Stimulated activated CD8-positive, alpha-beta memory T cell treated with anti-CD3 and anti-CD28 coated beads, Interleukin-7, amount 100 ng/mL, for 24 hours (primary cell): Measurements from ENCODE around the gene ZNF581.
A peak's percentile ranks its signal among the peaks of the same experiment; 100 is the strongest.

ENCODE experiments used
- DNase-seq: peaks from one replicate; pipeline ENCODE4 v3.0.0-alpha.2; 2020; ENCODE audit warnings: low read depth

Gene ZNF581, protein sequence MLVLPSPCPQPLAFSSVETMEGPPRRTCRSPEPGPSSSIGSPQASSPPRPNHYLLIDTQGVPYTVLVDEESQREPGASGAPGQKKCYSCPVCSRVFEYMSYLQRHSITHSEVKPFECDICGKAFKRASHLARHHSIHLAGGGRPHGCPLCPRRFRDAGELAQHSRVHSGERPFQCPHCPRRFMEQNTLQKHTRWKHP

DNA sequence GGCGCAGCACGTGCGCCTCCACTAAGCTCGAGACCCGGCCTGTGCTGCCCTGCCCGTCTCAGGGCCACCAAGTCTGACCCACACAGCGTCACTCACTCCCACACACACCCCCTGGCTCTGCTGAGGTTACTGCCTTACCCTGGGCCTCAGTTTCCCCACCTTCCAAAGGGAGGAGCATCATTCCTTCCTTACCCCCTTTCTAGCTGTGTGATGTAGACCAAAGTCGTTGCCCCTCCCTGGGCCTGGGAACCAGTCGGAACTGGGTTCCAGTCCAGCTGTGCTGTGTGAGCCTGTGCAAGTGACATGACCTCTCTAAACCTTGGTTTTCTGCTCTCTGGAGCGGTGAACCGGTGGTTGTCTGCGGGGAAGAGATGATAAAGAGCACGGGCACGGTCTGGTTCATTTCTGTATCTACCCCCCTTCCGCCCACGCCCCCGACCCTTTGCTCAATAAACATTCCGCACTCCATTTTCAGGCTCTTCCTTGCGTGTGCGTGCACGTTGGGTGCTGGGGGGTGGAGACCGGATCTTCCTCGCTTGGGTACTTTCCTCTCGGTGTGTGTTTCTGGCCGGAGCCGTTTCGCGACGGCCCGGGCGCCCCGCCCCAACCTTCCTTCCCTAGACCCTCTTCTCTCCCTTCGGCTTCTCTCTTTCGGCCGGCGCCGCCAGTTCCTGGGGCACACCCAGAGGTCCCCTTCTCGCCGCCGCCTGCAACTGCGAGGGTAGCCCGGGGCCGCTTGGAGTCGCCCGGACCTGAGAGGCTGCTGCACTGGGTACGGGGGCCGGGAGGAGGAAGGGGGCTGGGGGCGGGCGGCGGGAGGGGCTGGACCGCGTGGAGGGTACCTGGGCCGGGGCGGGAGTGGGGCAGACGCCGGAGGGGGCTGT, at the start of gene ZNF581:
TSS of gene ZNF581 (plus strand) at position 647 of the 884 bp plus-strand sequence. CDS start 923 bp downstream, outside the sequence.
- DNase-seq = peak; percentile 71

DNA sequence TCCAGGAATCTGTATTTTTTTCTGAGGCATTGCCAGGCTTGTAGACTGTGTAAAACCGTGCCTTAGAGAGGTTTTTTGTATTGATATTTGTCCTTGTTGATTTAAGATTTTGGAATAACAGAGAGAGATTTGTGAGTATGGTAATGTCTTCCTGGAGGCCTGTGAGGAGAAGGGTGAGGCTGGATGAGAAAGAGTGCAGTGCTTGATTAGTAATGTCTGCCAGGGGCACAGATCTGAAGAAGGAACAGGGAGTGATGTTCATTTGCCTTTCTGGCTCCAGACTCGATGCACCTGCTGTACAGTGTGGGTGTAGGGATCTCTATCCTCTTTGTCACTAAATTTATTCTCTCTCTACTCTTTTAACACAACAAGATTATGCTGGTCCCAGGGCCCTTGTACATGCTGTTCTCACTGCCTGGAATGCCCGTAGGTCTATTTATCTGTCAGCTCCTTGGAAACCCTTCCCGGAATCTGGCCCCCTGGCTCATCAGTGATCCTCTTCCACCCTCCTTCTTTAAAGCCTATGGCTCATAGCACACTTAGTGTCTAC, 48.4 kb upstream of the ZNF581 start:
- no peak for DNase-seq

DNA sequence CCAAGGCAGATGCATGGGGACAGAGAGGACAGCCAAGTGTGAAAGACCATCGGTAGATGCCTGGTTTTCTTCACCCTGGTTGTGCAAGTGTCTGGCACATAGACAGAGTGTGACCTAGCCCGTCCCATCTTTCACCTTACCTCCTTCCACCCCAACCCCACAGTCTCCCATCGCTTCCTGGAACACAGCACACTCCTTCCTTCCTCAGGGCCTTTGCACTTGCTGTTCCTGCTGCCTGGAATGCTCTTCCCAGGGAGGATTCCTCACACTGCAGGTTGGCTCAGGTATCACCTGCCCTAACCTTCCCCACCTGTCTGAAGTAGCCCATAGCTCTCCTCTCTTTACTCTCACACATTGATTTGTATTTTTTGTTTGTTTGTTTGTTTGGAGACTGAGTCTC, 47.1 kb upstream of the ZNF581 start:
- DNase-seq = no peak

DNA sequence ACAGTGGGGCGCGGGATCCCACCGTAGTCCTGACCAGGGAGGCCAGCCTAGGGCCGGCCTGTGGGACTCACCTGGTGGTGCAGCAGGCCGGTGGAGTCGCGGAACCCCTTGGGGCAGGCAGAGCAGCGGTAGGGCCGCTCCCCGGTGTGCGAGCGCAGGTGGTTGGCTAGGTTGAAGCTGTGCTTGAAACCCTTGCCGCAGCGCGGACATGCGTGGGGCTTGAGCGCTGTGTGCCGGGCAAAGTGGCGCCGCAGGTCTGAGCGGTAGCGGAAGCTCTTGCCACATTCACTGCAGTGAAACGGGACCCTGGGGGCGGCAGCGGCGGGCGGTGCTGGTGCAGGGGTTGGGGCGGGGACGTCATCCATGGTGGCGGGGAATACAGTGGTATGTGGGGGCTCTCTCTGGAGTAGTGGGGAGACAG, 45.9 kb upstream of the ZNF581 start:
- DNase-seq = no peak

DNA sequence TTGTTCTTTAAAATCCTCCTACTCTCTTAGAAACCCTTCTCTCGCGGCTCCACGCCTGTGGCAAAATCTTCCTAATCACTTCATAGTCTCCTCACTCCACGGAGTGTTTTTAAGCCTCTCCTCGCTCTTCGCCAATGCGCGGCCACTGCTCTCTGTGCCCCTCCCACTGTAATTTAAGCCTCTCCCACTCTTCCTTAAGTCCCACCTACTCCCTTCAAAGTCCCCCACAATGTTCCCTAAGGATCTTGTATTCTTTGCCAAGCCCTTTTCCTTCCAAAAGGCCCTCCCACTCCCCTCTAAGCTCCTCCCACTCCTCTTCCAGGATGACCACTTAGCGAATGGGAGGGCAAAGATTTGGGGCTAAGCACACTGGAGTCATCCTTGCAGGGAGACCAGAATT, 45.4 kb upstream of the ZNF581 start:
- DNase-seq = no peak

DNA sequence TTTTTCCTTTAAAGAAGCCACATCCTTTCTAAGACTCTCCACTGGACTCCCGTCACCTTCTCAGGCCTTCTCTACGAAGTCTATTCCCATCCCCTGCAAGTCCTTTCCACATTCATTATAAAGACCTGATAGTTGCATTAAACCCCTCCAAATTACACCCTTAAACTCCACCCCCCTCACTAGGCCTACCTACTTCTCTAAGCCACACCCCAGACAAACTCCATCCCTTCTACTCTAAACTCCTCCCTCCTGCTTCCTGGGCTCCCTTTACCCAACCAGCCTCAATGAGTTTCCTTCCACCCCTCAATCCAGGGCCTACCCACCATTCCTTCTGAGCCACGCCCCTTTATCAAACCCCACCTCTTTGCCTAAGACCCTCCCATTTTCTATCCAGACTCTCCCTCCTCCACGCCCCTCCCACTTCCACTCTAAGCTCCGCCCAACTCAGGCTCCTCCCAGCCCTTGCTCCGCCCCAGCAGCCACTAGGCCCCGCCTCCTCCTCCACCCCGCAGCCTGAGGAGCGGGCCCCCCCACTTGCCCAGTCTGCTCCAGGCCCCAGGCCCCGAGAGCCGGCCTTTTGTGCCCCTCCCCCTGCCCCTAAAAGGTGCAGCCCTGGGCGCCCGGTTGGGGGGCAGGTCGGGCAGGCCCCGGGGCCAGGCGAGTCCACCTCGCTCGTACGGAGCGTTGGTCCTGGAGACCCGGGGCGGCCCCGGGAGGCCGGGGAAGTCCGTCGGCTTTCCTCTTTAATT, 44.6 kb upstream of the ZNF581 start:
- DNase-seq = peak; percentile 89

DNA sequence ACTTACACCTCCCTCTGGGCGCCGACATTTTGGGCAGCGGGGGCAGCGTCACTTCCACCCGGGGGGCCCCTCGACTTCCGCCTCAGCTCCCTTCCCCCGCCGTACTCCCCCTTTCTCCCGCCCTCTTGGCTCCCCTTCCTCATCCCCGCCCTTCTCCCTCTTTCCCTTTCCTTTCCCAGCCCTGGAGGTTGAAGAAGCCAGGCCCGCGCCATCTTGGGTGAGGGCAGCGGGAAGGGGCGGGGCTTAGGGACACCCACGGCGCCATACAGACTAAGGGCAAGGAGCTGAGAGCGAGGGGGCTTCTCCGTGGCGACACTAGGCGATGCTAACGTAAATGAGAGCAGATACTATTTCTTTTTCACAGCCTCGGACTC, 44.0 kb upstream of the ZNF581 start, which contains the start of gene FIZ1:
TSS of gene FIZ1 (minus strand) at position 50 of the 374 bp plus-strand sequence. CDS start 1,652 bp downstream, outside the sequence.
- DNase-seq = peak; percentile 92

DNA sequence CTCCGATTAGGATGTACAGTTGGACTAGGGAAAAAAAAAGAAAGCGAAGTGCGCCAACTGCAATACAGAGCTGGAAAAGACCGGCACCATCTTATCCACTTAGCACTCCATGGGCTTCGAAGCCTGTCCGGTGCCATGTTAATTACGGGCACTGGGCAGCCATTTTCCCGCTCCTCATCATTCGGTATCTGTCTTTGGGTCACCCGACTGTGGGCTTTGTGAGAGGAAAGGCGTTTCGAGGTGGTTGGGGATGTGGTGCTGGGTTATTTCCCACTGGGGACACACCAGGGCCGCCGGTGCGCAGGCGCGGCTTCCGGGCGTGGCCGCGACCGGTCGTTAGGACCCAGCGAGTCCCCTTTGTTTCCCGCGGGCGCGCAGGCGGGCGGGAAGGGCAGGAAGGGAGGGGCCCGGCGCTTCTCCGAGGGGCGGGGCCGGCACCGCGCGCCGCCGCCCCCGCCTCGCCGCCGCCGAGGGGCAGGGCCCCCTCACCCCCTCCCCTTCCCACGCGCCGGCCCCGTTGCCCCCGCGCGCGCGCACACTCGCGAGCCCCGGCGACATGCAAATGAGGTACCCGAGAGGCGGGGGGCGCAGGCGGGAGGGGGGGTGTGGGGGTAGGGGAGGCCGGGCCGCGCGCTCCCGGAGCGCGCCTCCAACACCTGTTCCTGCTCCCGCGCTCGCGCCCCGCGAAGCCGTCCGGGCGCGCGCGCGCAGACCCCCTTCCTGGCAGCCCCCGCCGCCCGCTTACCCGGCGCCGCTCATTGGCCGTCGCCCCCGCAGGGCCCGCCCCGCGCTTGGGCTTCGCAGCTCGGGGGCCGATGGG, 43.4 kb upstream of the ZNF581 start, which contains the start of gene ZNF524:
TSS of gene ZNF524 (plus strand) at position 447 of the 820 bp plus-strand sequence. CDS start 1,825 bp downstream, outside the sequence.
- DNase-seq = peak; percentile 68

DNA sequence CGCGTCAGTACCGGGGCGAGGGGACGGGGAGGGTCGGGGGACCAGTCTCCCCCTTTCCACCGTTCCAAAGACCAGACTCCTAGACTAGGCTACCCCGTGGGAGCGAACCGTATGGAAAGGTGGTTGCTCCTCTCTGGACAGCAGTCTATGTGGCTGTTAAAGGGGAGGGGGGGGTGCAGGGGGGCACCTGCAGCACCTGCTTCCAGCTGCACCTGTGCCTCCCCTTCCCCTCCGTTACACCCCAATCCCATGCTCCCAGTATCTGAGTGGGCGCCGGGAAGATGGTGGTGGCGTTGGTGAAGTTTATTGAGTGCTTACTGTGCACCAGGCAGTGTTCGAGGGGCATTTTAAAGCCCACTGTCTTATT, 42.8 kb upstream of the ZNF581 start:
- no peak for DNase-seq

DNA sequence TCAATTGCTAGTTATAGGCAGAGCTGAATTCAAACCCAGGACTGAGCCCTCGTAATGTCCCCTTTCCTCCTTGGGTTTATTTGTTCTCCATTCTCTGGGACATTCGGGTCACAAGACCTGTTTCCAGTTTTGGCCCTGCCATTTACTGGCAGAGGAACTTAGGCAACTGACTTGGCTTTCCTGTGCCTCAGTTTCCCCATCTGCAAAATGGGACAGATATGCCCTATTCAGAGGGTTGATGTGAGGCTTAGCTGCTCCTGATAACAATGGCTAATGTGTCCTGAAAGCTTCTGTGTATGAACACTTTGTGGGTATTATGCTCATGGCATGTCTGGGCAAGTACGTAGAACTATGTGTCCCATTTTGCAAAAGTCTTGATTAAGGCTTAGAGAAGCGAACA, 42.4 kb upstream of the ZNF581 start:
- DNase-seq = no peak

DNA sequence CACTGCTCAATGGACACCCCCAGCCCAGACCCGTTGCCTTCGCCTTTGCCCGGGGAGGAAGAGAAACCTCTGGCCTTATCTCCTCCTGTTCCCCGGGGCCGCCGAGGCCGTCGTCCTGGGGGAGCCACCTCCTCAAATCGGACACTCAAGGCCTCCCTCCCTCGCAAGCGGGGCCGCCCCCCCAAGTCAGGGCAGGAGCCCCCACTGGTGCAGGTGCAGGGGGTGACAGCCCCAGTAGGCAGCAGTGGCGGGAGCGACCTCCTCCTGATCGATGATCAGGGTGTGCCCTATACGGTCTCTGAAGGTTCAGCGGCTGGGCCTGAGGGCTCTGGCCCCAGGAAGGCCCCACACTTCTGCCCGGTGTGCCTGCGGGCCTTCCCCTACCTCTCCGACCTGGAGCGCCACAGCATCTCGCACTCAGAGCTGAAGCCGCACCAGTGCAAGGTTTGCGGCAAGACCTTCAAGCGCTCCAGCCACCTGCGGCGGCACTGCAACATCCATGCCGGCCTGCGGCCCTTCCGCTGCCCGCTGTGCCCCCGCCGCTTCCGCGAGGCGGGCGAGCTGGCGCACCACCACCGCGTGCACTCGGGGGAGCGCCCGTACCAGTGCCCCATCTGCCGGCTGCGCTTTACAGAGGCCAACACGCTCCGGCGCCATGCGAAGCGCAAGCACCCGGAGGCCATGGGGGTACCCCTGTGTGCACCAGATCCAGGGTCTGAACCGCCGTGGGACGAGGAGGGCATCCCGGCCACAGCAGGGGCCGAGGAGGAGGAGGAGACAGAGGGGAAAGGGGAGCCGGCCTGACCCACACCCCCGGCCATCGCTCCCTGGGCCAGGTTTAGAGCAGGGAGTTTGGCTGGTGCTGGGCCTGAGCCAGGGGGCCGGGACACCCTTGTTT, 41.1 kb upstream of the ZNF581 start:
- no peak for DNase-seq

DNA sequence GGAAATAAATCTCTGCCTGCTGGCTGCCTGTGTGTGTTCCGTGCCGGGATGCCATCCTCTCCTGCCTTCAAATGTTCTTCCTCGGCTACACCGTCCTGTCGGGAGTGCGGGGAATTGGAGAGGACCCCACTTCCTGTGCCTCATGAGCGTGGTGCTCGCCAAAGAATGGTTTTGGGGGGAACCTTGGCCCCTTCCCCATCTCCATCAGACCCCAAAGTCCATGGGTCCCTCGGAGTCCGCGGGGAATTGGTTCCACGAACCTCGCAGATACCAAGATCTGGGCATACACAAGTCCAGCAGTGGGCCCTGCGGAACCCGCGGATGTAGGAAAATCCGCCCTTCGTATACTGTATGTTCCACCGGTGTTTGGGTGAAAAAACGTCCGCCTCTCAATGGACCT, 40.3 kb upstream of the ZNF581 start:
- no peak for DNase-seq

DNA sequence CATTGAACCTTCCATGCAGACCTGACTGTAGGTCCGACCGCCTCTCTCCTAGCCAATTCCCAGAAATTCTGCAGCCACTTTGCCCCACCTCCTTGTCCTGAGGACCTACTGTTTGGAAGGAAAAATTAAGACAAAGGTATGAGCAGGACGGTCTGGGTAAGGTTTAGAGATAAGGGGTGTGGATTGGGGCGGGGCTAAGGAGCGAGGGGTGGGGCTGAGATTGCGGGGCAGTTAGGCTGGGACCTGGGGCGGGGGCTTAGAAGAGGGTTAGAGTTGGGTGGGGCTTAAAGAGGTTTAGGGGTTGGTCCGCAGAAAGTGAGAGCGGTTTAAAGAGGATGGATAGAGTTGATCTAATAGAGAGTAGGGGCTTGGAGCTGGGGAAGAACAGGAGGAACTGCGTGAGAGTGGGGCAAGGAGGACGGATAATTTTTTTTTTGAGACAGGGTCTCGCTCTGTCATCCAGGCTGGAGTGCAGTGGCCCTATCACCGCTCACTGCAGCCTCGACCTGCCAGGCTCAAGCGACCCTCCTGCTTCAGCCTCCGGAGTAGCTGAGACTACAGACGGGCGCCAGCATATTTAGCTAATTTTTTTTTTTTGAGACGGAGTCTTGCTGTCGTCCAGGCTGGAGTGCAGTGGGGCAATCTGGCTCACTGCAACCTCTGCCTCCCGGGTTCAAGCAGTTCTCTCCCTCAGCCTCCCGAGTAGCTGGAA, 39.7 kb upstream of the ZNF581 start:
- DNase-seq = no peak

DNA sequence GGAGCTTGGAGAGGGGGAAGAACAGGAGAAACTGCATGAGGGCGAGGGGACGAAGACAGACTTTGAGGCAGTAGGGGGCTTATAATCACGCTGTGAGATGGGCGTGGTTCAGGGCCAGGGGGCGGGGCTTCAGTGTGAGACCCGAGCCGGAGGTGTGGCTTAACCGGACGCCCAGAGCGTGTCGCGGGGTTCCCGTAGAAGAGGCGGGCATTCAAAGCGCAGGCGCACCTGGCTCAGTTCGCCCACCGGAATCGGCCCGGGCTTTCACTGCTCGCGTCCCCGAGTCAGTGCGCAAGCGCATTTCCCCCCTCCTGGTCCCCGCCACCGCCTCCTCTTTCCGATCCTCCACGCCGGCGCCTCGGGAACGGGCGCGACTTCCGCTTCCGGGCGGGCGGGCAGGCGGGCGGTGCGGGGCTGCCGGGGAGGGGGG, 38.2 kb upstream of the ZNF581 start:
- DNase-seq = peak; percentile 98

DNA sequence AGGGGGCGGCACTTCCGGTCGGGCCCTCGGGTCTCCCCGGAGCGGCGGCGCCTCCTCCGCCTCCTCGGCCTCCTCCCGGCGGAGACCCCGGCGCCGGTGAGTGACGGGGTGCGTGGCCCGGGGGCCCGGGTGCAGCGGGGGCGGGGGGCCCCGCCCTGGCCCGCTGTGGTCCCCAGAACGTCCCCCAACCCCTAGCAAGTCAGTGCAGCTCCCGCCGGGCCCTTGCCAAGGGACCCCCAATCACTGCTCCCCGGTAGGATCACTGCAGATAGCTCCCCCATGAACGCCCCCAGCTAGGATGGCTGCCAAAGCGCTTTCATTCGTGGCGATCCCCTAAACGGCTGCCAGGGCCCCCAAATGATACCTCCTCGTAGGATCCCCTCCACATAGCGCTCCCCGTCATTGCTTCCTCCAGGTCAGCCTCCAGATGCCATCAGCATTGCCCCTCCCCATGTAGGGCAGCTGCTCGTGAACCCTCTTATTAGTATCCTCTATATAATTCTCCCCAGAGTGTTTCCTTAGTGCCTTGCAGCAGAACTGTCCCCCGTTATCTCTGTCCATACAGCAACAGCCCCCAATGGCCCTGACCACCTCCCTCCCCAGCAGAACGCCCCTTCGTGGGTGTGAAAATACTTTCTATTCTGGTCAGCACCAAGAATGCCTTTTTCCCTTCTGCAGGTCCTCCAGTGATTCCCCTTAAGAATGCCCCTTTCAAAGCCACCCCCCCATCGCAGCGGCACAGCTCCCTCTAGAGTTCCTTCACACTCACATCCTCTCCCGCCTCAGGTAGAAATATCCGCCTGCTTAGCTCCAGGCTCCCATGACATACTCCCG, 37.6 kb upstream of the ZNF581 start, which contains the start of gene ZNF865:
TSS of gene ZNF865 (plus strand) at position 11 of the 834 bp plus-strand sequence. CDS start 7,972 bp downstream, outside the sequence.
- DNase-seq = no peak

DNA sequence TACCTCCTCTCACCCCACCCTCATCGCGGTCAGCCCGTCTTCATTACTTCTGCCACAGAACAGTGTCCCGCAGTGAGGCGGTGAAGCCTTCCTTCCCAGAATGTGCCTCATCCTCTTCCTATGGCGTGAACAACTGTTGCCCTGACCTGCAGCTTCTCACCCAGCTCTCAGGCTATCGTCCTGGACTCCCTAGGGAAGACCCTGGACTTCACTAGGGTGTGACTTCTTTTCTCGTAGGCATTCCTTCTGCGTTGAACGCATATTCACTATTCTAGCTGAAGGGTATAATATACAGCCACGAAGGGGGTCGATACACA, 37.0 kb upstream of the ZNF581 start:
- no peak for DNase-seq

DNA sequence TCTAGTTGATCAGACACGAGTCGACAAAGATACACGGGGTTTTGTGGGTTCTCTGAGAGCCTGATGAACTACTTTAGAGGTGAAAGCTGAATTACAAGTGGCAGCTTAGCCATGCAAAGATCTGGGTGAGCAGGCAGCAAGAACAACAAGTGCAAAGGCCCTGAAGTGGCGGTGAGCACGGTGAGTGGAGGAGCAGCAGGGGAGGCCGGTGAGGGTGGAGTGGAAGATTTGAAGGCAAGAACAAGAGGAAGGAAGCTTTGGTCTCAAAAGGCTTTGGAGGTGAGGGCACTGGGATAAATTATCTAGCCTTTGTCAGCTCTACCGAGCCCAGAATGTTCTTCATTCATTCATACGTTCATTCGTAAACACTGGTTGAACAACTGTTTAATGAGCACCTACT, 36.6 kb upstream of the ZNF581 start:
- DNase-seq = no peak

DNA sequence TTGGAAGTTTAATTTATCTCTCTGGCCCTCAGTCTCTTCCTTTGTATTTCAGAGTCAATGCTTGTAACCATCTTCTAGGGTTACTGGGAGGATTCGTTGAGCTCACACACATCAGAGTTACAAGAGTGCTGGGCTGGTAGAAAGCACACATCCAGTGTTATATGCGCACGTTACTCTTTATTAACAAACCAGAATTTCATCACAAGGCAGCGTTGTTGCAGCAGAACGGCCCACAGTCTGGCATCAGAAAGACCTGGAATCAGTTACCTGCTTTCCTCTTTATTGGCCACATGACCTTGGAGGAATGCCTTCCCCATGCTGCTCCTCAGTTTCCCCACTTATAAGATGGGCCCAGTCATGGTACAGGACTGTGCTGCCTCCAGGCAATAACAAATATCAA, 34.1 kb upstream of the ZNF581 start:
- no peak for DNase-seq
